Mesendoderm (in vitro differentiated cells): ENCODE measurements around the gene CSPG4.

Source experiments
- DNase-seq: peaks from one replicate; pipeline ENCODE4 v3.0.0; 2013
- H2AK5ac ChIP-seq: 2 replicates; pipeline ENCODE4 v1.6.1; 2013; ENCODE audit warnings: low read length, inconsistent platforms
- H2BK120ac ChIP-seq: 2 replicates; pipeline ENCODE4 v1.6.1; 2013; ENCODE audit warnings: low read depth, mild to moderate bottlenecking, low read length, moderate library complexity, mixed read lengths
- H2BK15ac ChIP-seq: replicated peaks from 2 replicates; pipeline ENCODE4 v1.6.1; 2013; ENCODE audit warnings: low read depth, mild to moderate bottlenecking, moderate library complexity
- H2BK5ac ChIP-seq: 2 replicates; pipeline ENCODE4 v1.6.1; 2013; ENCODE audit warnings: low read length, inconsistent platforms
- H3K18ac ChIP-seq: 2 replicates; pipeline ENCODE4 v1.6.1; 2013; ENCODE audit warnings: mild to moderate bottlenecking, low read length, mixed read lengths
- H3K23ac ChIP-seq: one replicate; pipeline ENCODE4 v1.6.1; 2013; ENCODE audit warnings: low read length
- H3K27ac ChIP-seq: 2 replicates; pipeline ENCODE4 v1.5.1; 2013; ENCODE audit warnings: low read depth, mild to moderate bottlenecking, inconsistent platforms, low read length, moderate library complexity
- H3K27me3 ChIP-seq: 2 replicates; pipeline ENCODE4 v1.6.1; 2013; ENCODE audit warnings: low read length, control low read depth, mild to moderate bottlenecking, inconsistent platforms; ENCODE audit not compliant: insufficient read depth, poor library complexity
- H3K36me3 ChIP-seq: 2 replicates; pipeline ENCODE4 v1.6.1; 2013; ENCODE audit warnings: low read length, inconsistent platforms; ENCODE audit not compliant: control insufficient read depth, insufficient read depth
- H3K4ac ChIP-seq: one replicate; pipeline ENCODE4 v1.6.1; 2013; ENCODE audit warnings: low read depth, mild to moderate bottlenecking, low read length, moderate library complexity
- H3K4me1 ChIP-seq: 2 replicates; pipeline ENCODE4 v1.6.1; 2013; ENCODE audit warnings: low read depth, low read length, inconsistent platforms; ENCODE audit not compliant: control insufficient read depth
- H3K4me2 ChIP-seq: 2 replicates; pipeline ENCODE4 v1.6.1; 2013; ENCODE audit warnings: low read length
- H3K4me3 ChIP-seq: 2 replicates; pipeline ENCODE4 v1.5.1; 2013; ENCODE audit warnings: mild to moderate bottlenecking, low read length
- H3K56ac ChIP-seq: one replicate; pipeline ENCODE4 v1.6.1; 2013; ENCODE audit warnings: low read length
- H3K79me1 ChIP-seq: 2 replicates; pipeline ENCODE4 v1.6.1; 2013; ENCODE audit warnings: low read length, inconsistent platforms
- H3K79me2 ChIP-seq: 2 replicates; pipeline ENCODE4 v1.6.1; 2013; ENCODE audit warnings: mild to moderate bottlenecking, low read length; ENCODE audit not compliant: control insufficient read depth, insufficient read depth
- H3K9ac ChIP-seq: 2 replicates; pipeline ENCODE4 v1.6.1; 2013; ENCODE audit warnings: low read length, inconsistent platforms
- H4K5ac ChIP-seq: one replicate; pipeline ENCODE4 v1.6.1; 2013; ENCODE audit warnings: low read length
- H4K8ac ChIP-seq: one replicate; pipeline ENCODE4 v1.6.1; 2013; ENCODE audit warnings: low read depth, mild to moderate bottlenecking, control low read depth, low read length, moderate library complexity
- WGBS: extraction: QIAGEN DNeasy Blood & Tissue Kit; methylation state at CpG from one replicate; pipeline ENCODE4 v1.1.7; 2013; ENCODE audit warnings: low lambda C conversion rate, missing lambda C conversion rate; ENCODE audit not compliant: insufficient coverage; ENCODE audit errors: extremely low coverage; 5-methylcytosine and 5-hydroxymethylcytosine counted together

The CSPG4 gene

GRCh38 chr15:75650908-75651809 lies 61.5 kb downstream of the CSPG4 start:
- Histone ChIP-seq H3K4ac (no peak overlapping the region), H2BK5ac (no peak overlapping the region), H4K8ac (no peak overlapping the region), H3K27ac (no peak overlapping the region), H4K5ac (no peak overlapping the region), H3K79me1 (peaks cover 30% of the 10 kb centered on the region), H3K56ac (peak overlapping the region; percentile 22), H3K79me2 (peaks cover 28% of the 10 kb centered on the region), H2BK15ac (no peak overlapping the region), H2BK120ac (no peak overlapping the region), H3K23ac (no peak overlapping the region), H3K27me3 (no peaks in the 10 kb centered on the region), H3K36me3 (no peaks in the 10 kb centered on the region), H3K9ac (peak overlapping the region; percentile 5), H2AK5ac (no peak overlapping the region), H3K18ac (no peak overlapping the region), H3K4me3 (no peak overlapping the region), H3K4me2 (no peak overlapping the region), H3K4me1 (peaks cover 14% of the 10 kb centered on the region)
- DNase-seq = no peak
- WGBS = no CpG with 5 or more reads among the region's 9 CpGs

GRCh38 chr15:75649848-75650247 lies 62.8 kb downstream of the CSPG4 start:
- Histone ChIP-seq H3K4me1 (peaks cover 14% of the 10 kb centered on the region), H2AK5ac (no peak overlapping the region), H3K4me3 (no peak overlapping the region), H3K9ac (no peak overlapping the region), H2BK5ac (no peak overlapping the region), H4K8ac (no peak overlapping the region), H3K23ac (peak overlapping the region; percentile 29), H3K79me1 (peaks cover 25% of the 10 kb centered on the region), H2BK15ac (no peak overlapping the region), H3K4me2 (no peak overlapping the region), H4K5ac (no peak overlapping the region), H3K79me2 (peaks cover 28% of the 10 kb centered on the region), H2BK120ac (no peak overlapping the region), H3K36me3 (no peaks in the 10 kb centered on the region), H3K56ac (no peak overlapping the region), H3K27ac (no peak overlapping the region), H3K4ac (no peak overlapping the region), H3K27me3 (no peaks in the 10 kb centered on the region), H3K18ac (no peak overlapping the region)
- no CpG with 5 or more reads among the region's 18 CpGs for WGBS
- DNase-seq = no peak

GRCh38 chr15:75649045-75649761 lies 63.4 kb downstream of the CSPG4 start:
- no peak overlapping the region for H3K4me3 ChIP-seq
- peaks cover 26% of the 10 kb centered on the region for H3K79me2 ChIP-seq
- H3K27ac ChIP-seq = no peak overlapping the region
- H2AK5ac ChIP-seq = no peak overlapping the region
- no peak overlapping the region for H4K8ac ChIP-seq
- no peak overlapping the region for H4K5ac ChIP-seq
- no peak overlapping the region for H3K4ac ChIP-seq
- H3K79me1 ChIP-seq = peaks cover 25% of the 10 kb centered on the region
- WGBS = no CpG with 5 or more reads among the region's 19 CpGs
- H3K56ac ChIP-seq = peak overlapping the region; percentile 98
- H3K27me3 ChIP-seq = no peaks in the 10 kb centered on the region
- H3K4me2 ChIP-seq = peak overlapping the region; percentile 49
- H3K36me3 ChIP-seq = no peaks in the 10 kb centered on the region
- no peak for DNase-seq
- no peak overlapping the region for H2BK15ac ChIP-seq
- H2BK120ac ChIP-seq = no peak overlapping the region
- peaks cover 14% of the 10 kb centered on the region for H3K4me1 ChIP-seq
- H3K9ac ChIP-seq = peak overlapping the region; percentile 96
- no peak overlapping the region for H3K18ac ChIP-seq
- H3K23ac ChIP-seq = no peak overlapping the region
- no peak overlapping the region for H2BK5ac ChIP-seq

GRCh38 chr15:75648156-75649000 lies 64.3 kb downstream of the CSPG4 start:
- Histone ChIP-seq H3K27ac (peak overlapping the region; percentile 82), H3K36me3 (no peaks in the 10 kb centered on the region), H3K9ac (peak overlapping the region; percentile 96), H3K23ac (peak overlapping the region; percentile 75), H4K8ac (no peak overlapping the region), H2BK120ac (no peak overlapping the region), H2BK15ac (no peak overlapping the region), H3K56ac (peak overlapping the region; percentile 98), H3K27me3 (no peaks in the 10 kb centered on the region), H3K79me1 (peaks cover 22% of the 10 kb centered on the region), H3K18ac (peak overlapping the region; percentile 82), H3K4me3 (peak overlapping the region; percentile 93), H3K79me2 (peaks cover 24% of the 10 kb centered on the region), H2AK5ac (no peak overlapping the region), H3K4me2 (peak overlapping the region; percentile 49), H4K5ac (no peak overlapping the region), H3K4me1 (peaks cover 14% of the 10 kb centered on the region), H2BK5ac (peak overlapping the region; percentile 59), H3K4ac (peak overlapping the region; percentile 8)
- DNase-seq = peak; percentile 82
- WGBS = no CpG with 5 or more reads among the region's 34 CpGs

GRCh38 chr15:75647370-75648155 lies 65.1 kb downstream of the CSPG4 start, which contains the start of gene SNX33:
SNX33 (plus strand) TSS chr15:75647912; CDS start chr15:75649103, 1,191 bp downstream.
- DNase-seq = peak; percentile 95
- Histone ChIP-seq H3K4me2 (peak within 1 kb of the TSS; percentile 67), H3K23ac (peak within 1 kb of the TSS; percentile 80), H2AK5ac (no peak within 1 kb of the TSS), H2BK5ac (peak within 1 kb of the TSS; percentile 59), H2BK15ac (no peak within 1 kb of the TSS), H3K18ac (peak within 1 kb of the TSS; percentile 82), H3K4me1 (peaks cover 14% of the 10 kb centered on the region), H3K4ac (peak within 1 kb of the TSS; percentile 8), H4K8ac (no peak within 1 kb of the TSS), H4K5ac (no peak within 1 kb of the TSS), H3K79me1 (peaks cover 17% of the 10 kb centered on the region), H3K79me2 (peaks cover 22% of the 10 kb centered on the region), H3K9ac (peak within 1 kb of the TSS; percentile 96), H3K4me3 (peak within 1 kb of the TSS; percentile 93), H3K27me3 (no peaks in the 10 kb centered on the region), H2BK120ac (no peak within 1 kb of the TSS), H3K36me3 (no peaks in the 10 kb centered on the region), H3K56ac (peak within 1 kb of the TSS; percentile 98), H3K27ac (peak within 1 kb of the TSS; percentile 89)
- WGBS = no CpG with 5 or more reads among the region's 76 CpGs
